ENCODE measurements around the gene NF1.
"Not testable (repeated sequence)": the region's sequence is repeated elsewhere in the genome, so short reads cannot be mapped to it uniquely, and the experiment has no call there.

Gene NF1

GRCh38 chr17:31329221-31329620 is 234.4 kb downstream of the NF1 start:
- DNase-seq (ENCODE audit: low spot score) = no peak

- DNase-seq (ENCODE audit: low spot score) = no peak
Observed at GRCh38 chr17:31339906-31340661, 245.3 kb downstream of the NF1 start.

GRCh38 chr17:31345191-31345747 is 250.5 kb downstream of the NF1 start:
- not testable (repeated sequence) for DNase-seq (ENCODE audit: low spot score)

- DNase-seq (ENCODE audit: low spot score) = no peak
Observed at GRCh38 chr17:31349454-31349853, 254.7 kb downstream of the NF1 start.

GRCh38 chr17:31355935-31356334 is 261.2 kb downstream of the NF1 start:
- DNase-seq (ENCODE audit: low spot score) = no peak

GRCh38 chr17:31357091-31357490 is 262.3 kb downstream of the NF1 start:
- DNase-seq (ENCODE audit: low spot score) = no peak

- DNase-seq (ENCODE audit: low spot score) = no peak
Observed at GRCh38 chr17:31357839-31358394, 263.1 kb downstream of the NF1 start.

- DNase-seq (ENCODE audit: low spot score) = no peak
Observed at GRCh38 chr17:31364012-31364411, 269.2 kb downstream of the NF1 start.

GRCh38 chr17:31366088-31366487 is 271.3 kb downstream of the NF1 start:
- DNase-seq (ENCODE audit: low spot score) = no peak

- DNase-seq (ENCODE audit: low spot score) = no peak
Observed at GRCh38 chr17:31369266-31369665, 274.5 kb downstream of the NF1 start.

- peak; percentile 28 for DNase-seq (ENCODE audit: low spot score)
Observed at GRCh38 chr17:31371511-31372097, 276.8 kb downstream of the NF1 start.

GRCh38 chr17:31373150-31374093 is 278.6 kb downstream of the NF1 start:
- DNase-seq (ENCODE audit: low spot score) = peak; percentile 89

GRCh38 chr17:31374094-31374447 is 279.3 kb downstream of the NF1 start:
- DNase-seq (ENCODE audit: low spot score) = no peak

GRCh38 chr17:31374503-31374902 is 279.7 kb downstream of the NF1 start:
- no peak for DNase-seq (ENCODE audit: low spot score)

GRCh38 chr17:31378638-31379037 is 283.9 kb downstream of the NF1 start:
- DNase-seq (ENCODE audit: low spot score) = no peak

- peak; percentile 53 for DNase-seq (ENCODE audit: low spot score)
Observed at GRCh38 chr17:31379597-31380205, 284.9 kb downstream of the NF1 start.

GRCh38 chr17:31381165-31381668 is 286.4 kb downstream of the NF1 start:
- peak; percentile 20 for DNase-seq (ENCODE audit: low spot score)

GRCh38 chr17:31382668-31383275 is 288.0 kb downstream of the NF1 start:
- not testable (repeated sequence) for DNase-seq (ENCODE audit: low spot score)

GRCh38 chr17:31383488-31383887 is 288.7 kb downstream of the NF1 start:
- not testable (repeated sequence) for DNase-seq (ENCODE audit: low spot score)

- DNase-seq (ENCODE audit: low spot score) = no peak
Observed at GRCh38 chr17:31385428-31386285, 290.9 kb downstream of the NF1 start.
